ENCODE results near the gene AKT3. TPM values are rescaled to one million over a fixed set of nuclear protein-coding genes. Genes with fewer than 3 reads are reported as not detected.

AKT3 gene
- total and polyA plus RNA-seq, 2 of the 8 experiments (the other 6 are each of a cell fraction or from before 2014, with no cell fraction given), result 6.0 to 36.4 TPM

DNA sequence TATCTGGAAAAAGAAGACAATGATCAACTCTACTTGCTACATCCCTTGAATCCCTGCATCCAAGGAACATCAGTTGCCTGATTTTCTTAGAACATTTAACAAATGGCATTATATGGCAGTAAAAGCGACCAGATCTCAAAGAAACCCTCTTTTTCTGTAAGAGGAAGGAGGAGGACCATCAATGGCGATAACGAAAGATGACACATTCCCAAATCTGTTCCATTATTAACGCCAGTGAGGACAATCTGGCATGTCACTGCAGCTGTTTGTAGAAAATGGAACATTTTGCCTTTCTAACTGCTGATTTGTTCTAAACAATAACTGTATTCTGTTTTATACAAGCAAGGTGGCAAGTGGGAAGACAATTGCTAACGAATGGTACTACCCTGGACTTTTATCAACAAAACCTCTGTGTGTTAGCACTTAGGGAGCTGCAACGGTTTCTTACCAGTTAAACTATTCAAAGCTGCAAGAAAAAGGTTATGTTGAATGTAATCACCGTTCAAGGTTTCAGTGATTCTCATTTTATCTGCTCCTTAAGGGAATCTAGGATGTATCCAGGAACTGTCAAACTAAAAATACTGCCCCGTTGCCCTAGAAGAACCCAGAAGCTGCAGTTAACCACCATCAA, 342.3 kb downstream of the AKT3 start:
- no peak overlapping the region for H2BK20ac ChIP-seq (ENCODE audit: low read length)
- H4K5ac ChIP-seq (ENCODE audit: insufficient read length, low read depth, low read length), result no peak overlapping the region
- H3K18ac ChIP-seq (ENCODE audit: extremely low read depth, low read length), result no peak overlapping the region
- H3K14ac ChIP-seq (ENCODE audit: insufficient read length), result no peak overlapping the region
- no peak overlapping the region for H2BK12ac ChIP-seq (ENCODE audit: low read depth, low read length)
- no peak overlapping the region for H4K91ac ChIP-seq (replicated peaks; ENCODE audit: insufficient read length, low read length)
- no peak overlapping the region for H3K4ac ChIP-seq (replicated peaks; ENCODE audit: insufficient read length, low read depth, low read length)
- no peaks in the 10 kb centered on the region for H3K27me3 ChIP-seq (replicated peaks in 1 of 4; ENCODE audit: control insufficient read depth in 3 of 4, extremely low read depth in 1 of 4, insufficient read depth in 3 of 4, low read length in 3 of 4)
- no peak overlapping the region for H3K4me3 ChIP-seq (ENCODE audit: extremely low read depth in 1 of 4, insufficient read depth in 2 of 4, low read depth in 3 of 4, low read length in 4 of 4)
- H3K4me2 ChIP-seq (ENCODE audit: insufficient read depth in 1 of 2, low read depth in 2 of 2, low read length in 2 of 2), result no peak overlapping the region
- DNase-seq (ENCODE audit: low read depth in 1 of 2, low spot score in 2 of 2), result no peak
- no peak overlapping the region for H2BK15ac ChIP-seq (ENCODE audit: low read length)
- no peaks in the 10 kb centered on the region for H3K23me2 ChIP-seq (ENCODE audit: low read depth, low read length)
- no peaks in the 10 kb centered on the region for H3K79me2 ChIP-seq (ENCODE audit: control insufficient read depth in 1 of 2, insufficient read depth in 2 of 2, low read length in 2 of 2)
- ChIA-PET POLR2A (ENCODE audit: partially characterized antibody) (interaction anchor here (0.7 kb wide), 1 partner anchor 17 kb away, joined by 3 read pairs; no protein-coding TSS in a partner anchor), CTCF (ENCODE audit: partially characterized antibody) (interaction anchor here (0.7 to 1.9 kb wide), 4 partner anchors 12 to 726 kb away, joined by 3 to 9 read pairs (median 3); no protein-coding TSS in a partner anchor)
- H3K9me3 ChIP-seq (ENCODE audit: insufficient read depth in 2 of 2, low read depth in 1 of 2, low read length in 1 of 2), result no peaks in the 10 kb centered on the region
- TF ChIP-seq EGR1 (IDR thresholded peaks at IDR 0.05; ENCODE audit: borderline replicate concordance, low read depth, low read length) (no peak), RFX5 (IDR thresholded peaks at IDR 0.05; ENCODE audit: borderline replicate concordance, low read depth, low read length) (no peak), PHF8 (conservative IDR thresholded peaks at IDR 0.05; ENCODE audit: low read depth, low read length) (no peak), CREB1 (IDR thresholded peaks at IDR 0.05) (no peak)
- H4K20me1 ChIP-seq (replicated peaks in 1 of 2; ENCODE audit: control insufficient read depth in 1 of 2, insufficient read depth in 2 of 2, low read length in 2 of 2), result no peaks in the 10 kb centered on the region
- H2AK5ac ChIP-seq (ENCODE audit: low read depth, low read length), result no peak overlapping the region
- no peak for FAIRE-seq
- 87% methylated on average over 8 of the region's 8 CpGs; no CpG with 5 or more reads in 1 of the 2 experiments for WGBS, 2 experiments (ENCODE audit: extremely low coverage in 1 of 2, insufficient coverage in 1 of 2, insufficient read length in 1 of 2, insufficient replicate concordance in 2 of 2, low coverage in 1 of 2, low lambda C conversion rate in 2 of 2, missing lambda C conversion rate in 1 of 2)
- no peak overlapping the region for H2BK120ac ChIP-seq (replicated peaks; ENCODE audit: low read depth, low read length)
- no peak overlapping the region for H2BK5ac ChIP-seq (ENCODE audit: low read depth, low read length)
- no peak overlapping the region for H3K23ac ChIP-seq (ENCODE audit: insufficient read length)
- no peak overlapping the region for H2AFZ ChIP-seq (ENCODE audit: low read length)
- no peak overlapping the region for H3K9ac ChIP-seq (replicated peaks in 1 of 4; ENCODE audit: extremely low read depth in 1 of 4, low read depth in 3 of 4, low read length in 3 of 4)
- H3K36me3 ChIP-seq (ENCODE audit: control insufficient read depth in 2 of 4, insufficient read depth in 4 of 4, low read length in 3 of 4), result no peaks in the 10 kb centered on the region; a peak in 2 of 8 replicates
- no peak overlapping the region for H4K8ac ChIP-seq (ENCODE audit: extremely low read depth, insufficient read depth, low read length)
- H3K56ac ChIP-seq (replicated peaks; ENCODE audit: insufficient read length, low read depth, low read length), result no peak overlapping the region
- H3K4me1 ChIP-seq (replicated peaks in 1 of 4; ENCODE audit: control insufficient read depth in 3 of 4, insufficient read depth in 4 of 4, low read length in 3 of 4), result peaks cover 0 to 12% (median 6%) of the 10 kb centered on the region in 4 experiments; a peak in 6 of 7 replicates
- H3K27ac ChIP-seq (ENCODE audit: low read depth, low read length), result no peak overlapping the region
- H3K79me1 ChIP-seq (ENCODE audit: low read depth, low read length), result no peaks in the 10 kb centered on the region; the same call in 1 of the 2 replicates

Measured in H1 (cell line).